Endothelial cell of umbilical vein (primary cell): ENCODE results near the gene MUC5AC.

Experiments
- CTCF ChIP-seq, 2 donors: IDR thresholded peaks; 1 replicate in 1 of 2; 2 replicates in 1 of 2; pipeline ENCODE4 v1.5.1; 2011; ENCODE audit warnings: low read length in 2 of 2, mild to moderate bottlenecking in 2 of 2, moderate library complexity in 2 of 2, control low read depth in 1 of 2, inconsistent platforms in 1 of 2, low read depth in 1 of 2; ENCODE audit not compliant: insufficient read depth in 1 of 2; ENCODE audit errors: extremely low read depth in 1 of 2
- EZH2 ChIP-seq: IDR thresholded peaks from 2 replicates; pipeline ENCODE4 v1.6.1; 2012; ENCODE audit warnings: borderline replicate concordance, low read depth, mild to moderate bottlenecking, moderate library complexity, low read length, inconsistent platforms; ENCODE audit not compliant: severe bottlenecking
- FOS ChIP-seq: IDR thresholded peaks from 2 replicates; pipeline ENCODE4 v1.6.1; 2011; ENCODE audit warnings: mild to moderate bottlenecking, low read length, moderate library complexity, borderline replicate concordance; ENCODE audit not compliant: insufficient read depth
- GATA2 ChIP-seq: IDR thresholded peaks from 2 replicates; pipeline ENCODE4 v1.7.0; 2011; ENCODE audit warnings: low read depth, mild to moderate bottlenecking, moderate library complexity, mixed read lengths, low read length; ENCODE audit not compliant: insufficient read length, insufficient read depth
- JUN ChIP-seq: IDR thresholded peaks from 2 replicates; pipeline ENCODE4 v1.6.1; 2011; ENCODE audit warnings: borderline replicate concordance, low read depth; ENCODE audit not compliant: insufficient read length, insufficient read depth
- MAX ChIP-seq: IDR thresholded peaks from 2 replicates; pipeline ENCODE4 v1.6.1; 2011; ENCODE audit not compliant: insufficient read depth, insufficient read length
- POLR2A ChIP-seq: IDR thresholded peaks from 2 replicates; pipeline ENCODE4 v1.6.1; 2012; ENCODE audit warnings: low read depth, mild to moderate bottlenecking, control low read depth, low read length
- POLR2AphosphoS5 ChIP-seq: IDR thresholded peaks from 2 replicates; pipeline ENCODE4 v1.6.1; 2012; ENCODE audit warnings: low read depth, mild to moderate bottlenecking, control low read depth, low read length, moderate library complexity; ENCODE audit not compliant: insufficient read depth

- TF ChIP-seq POLR2A (no peak), POLR2AphosphoS5 (no peak), CTCF (IDR thresholded peaks at IDR 0.05; ENCODE audit: extremely low read depth in 1 of 2, insufficient read depth in 1 of 2, low read depth in 1 of 2, low read length in 2 of 2) (no peak), EZH2 (no peak), JUN (no peak), MAX (no peak), GATA2 (no peak), FOS (no peak)
These were observed 51.8 kb downstream of the MUC5AC start for GRCh38 chr11:1209371-1210057.
